H1 (cell line): ENCODE results near the gene SLC22A25. TPM values are rescaled to one million over a fixed set of nuclear protein-coding genes. Genes with fewer than 3 reads are reported as not detected.
"Not testable (repeated sequence)": the region's sequence is repeated elsewhere in the genome, so short reads cannot be mapped to it uniquely, and the experiment has no call there.

Experiments
- CTCF ChIA-PET: fragments of 300-600 bp; sonication (Branson Sonifier 250); formaldehyde crosslinking; loops from one replicate; lab custom pipeline; 2021; ENCODE audit not compliant: partially characterized antibody; lab: Charles Lee
- POLR2A ChIA-PET: fragments of 300-600 bp; sonication (Branson Sonifier 250); formaldehyde crosslinking; loops from one replicate; lab custom pipeline; 2021; ENCODE audit warnings: inconsistent platforms; ENCODE audit not compliant: partially characterized antibody; lab: Charles Lee
- DNase-seq, 2 experiments: peaks; one replicate each; pipeline versions ENCODE4 v3.0.0 to v3.0.0-alpha.2; 2010 to 2022; ENCODE audit warnings: low spot score in 2 of 2, low read depth in 1 of 2, mixed read lengths in 1 of 2
- FAIRE-seq: peaks from 2 replicates; lab custom pipeline; 2011; peaks lifted over from hg19 to GRCh38; lab: Jason Lieb, UNC
- H2AFZ ChIP-seq: 2 replicates; pipeline ENCODE4 v1.8.1; 2012; ENCODE audit warnings: low read length, inconsistent platforms
- H2AK5ac ChIP-seq: 2 replicates; pipeline ENCODE4 v1.6.1; 2013; ENCODE audit warnings: low read depth, low read length
- H2BK120ac ChIP-seq: replicated peaks from 2 replicates; pipeline ENCODE3; 2013; ENCODE audit warnings: low read depth, low read length, inconsistent platforms
- H2BK12ac ChIP-seq: 2 replicates; pipeline ENCODE4 v1.6.1; 2013; ENCODE audit warnings: low read depth, low read length
- H2BK15ac ChIP-seq: 2 replicates; pipeline ENCODE4 v1.6.1; 2013; ENCODE audit warnings: low read length
- H2BK20ac ChIP-seq: 2 replicates; pipeline ENCODE4 v1.6.1; 2013; ENCODE audit warnings: low read length
- H2BK5ac ChIP-seq: 2 replicates; pipeline ENCODE4 v1.6.1; 2013; ENCODE audit warnings: low read depth, low read length
- H3K14ac ChIP-seq: 2 replicates; pipeline ENCODE4 v1.6.1; 2013; ENCODE audit warnings: inconsistent platforms; ENCODE audit not compliant: insufficient read length
- H3K18ac ChIP-seq: 2 replicates; pipeline ENCODE4 v1.6.1; 2013; ENCODE audit warnings: low read length; ENCODE audit errors: extremely low read depth
- H3K23ac ChIP-seq: 2 replicates; pipeline ENCODE4 v1.6.1; 2013; ENCODE audit warnings: inconsistent platforms; ENCODE audit not compliant: insufficient read length
- H3K23me2 ChIP-seq: 2 replicates; pipeline ENCODE4 v1.6.1; 2013; ENCODE audit warnings: low read depth, low read length
- H3K27ac ChIP-seq: 2 replicates; pipeline ENCODE4 v1.6.1; 2011; ENCODE audit warnings: low read depth, low read length, inconsistent platforms
- H3K27me3 ChIP-seq, 4 experiments: replicated peaks in 1 of 4; 1 replicate in 1 of 4; 2 replicates in 3 of 4; pipeline versions ENCODE4 v1.6.1 to v1.8.1; 2011 to 2013; ENCODE audit warnings: low read length in 3 of 4, mild to moderate bottlenecking in 3 of 4, inconsistent platforms in 2 of 4, mixed read lengths in 2 of 4, moderate library complexity in 1 of 4; ENCODE audit not compliant: control insufficient read depth in 3 of 4, insufficient read depth in 3 of 4; ENCODE audit errors: extremely low read depth in 1 of 4
- H3K36me3 ChIP-seq, 4 experiments: 2 replicates each; pipeline versions ENCODE4 v1.6.1 to v1.8.1; 2011 to 2013; ENCODE audit warnings: mild to moderate bottlenecking in 4 of 4, low read length in 3 of 4, moderate library complexity in 2 of 4, control low read depth in 1 of 4, inconsistent platforms in 1 of 4; ENCODE audit not compliant: insufficient read depth in 4 of 4, control insufficient read depth in 2 of 4
- H3K4ac ChIP-seq: replicated peaks from 2 replicates; pipeline ENCODE3; 2013; ENCODE audit warnings: low read length, low read depth, mixed read lengths, inconsistent platforms; ENCODE audit not compliant: insufficient read length
- H3K4me1 ChIP-seq, 4 experiments: replicated peaks in 1 of 4; 1 replicate in 1 of 4; 2 replicates in 3 of 4; pipeline versions ENCODE4 v1.6.1 to v1.8.1; 2011 to 2013; ENCODE audit warnings: low read length in 3 of 4, inconsistent platforms in 2 of 4, mixed read lengths in 1 of 4; ENCODE audit not compliant: insufficient read depth in 4 of 4, control insufficient read depth in 3 of 4
- H3K4me2 ChIP-seq, 2 experiments: 2 replicates each; pipeline versions ENCODE4 v1.6.1 to v1.8.1; 2011 to 2013; ENCODE audit warnings: low read depth in 2 of 2, low read length in 2 of 2, control low read depth in 1 of 2, inconsistent platforms in 1 of 2, mild to moderate bottlenecking in 1 of 2; ENCODE audit not compliant: insufficient read depth in 1 of 2
- H3K4me3 ChIP-seq, 4 experiments: fragments of 200-600, 300-600 bp in 1 of 4; sonication (generic), shearing (Covaris generic), sonication (Bioruptor Twin) in 1 of 4; 2 replicates each; pipeline versions ENCODE4 v1.5.1 to v1.8.1; 2011 to 2016; ENCODE audit warnings: low read length in 4 of 4, low read depth in 3 of 4, control low read depth in 2 of 4, inconsistent platforms in 2 of 4, mild to moderate bottlenecking in 2 of 4, mixed read lengths in 1 of 4, moderate library complexity in 1 of 4; ENCODE audit not compliant: insufficient read depth in 2 of 4; ENCODE audit errors: extremely low read depth in 1 of 4
- H3K56ac ChIP-seq: replicated peaks from 2 replicates; pipeline ENCODE3; 2013; ENCODE audit warnings: low read depth, mild to moderate bottlenecking, mixed read lengths, low read length, inconsistent platforms; ENCODE audit not compliant: insufficient read length
- H3K79me1 ChIP-seq: 2 replicates; pipeline ENCODE4 v1.6.1; 2013; ENCODE audit warnings: low read depth, low read length, control low read depth
- H3K79me2 ChIP-seq, 2 experiments: 2 replicates each; pipeline versions ENCODE4 v1.6.1 to v1.8.1; 2012 to 2013; ENCODE audit warnings: low read length in 2 of 2, mild to moderate bottlenecking in 2 of 2, inconsistent platforms in 1 of 2; ENCODE audit not compliant: insufficient read depth in 2 of 2, control insufficient read depth in 1 of 2
- H3K9ac ChIP-seq, 4 experiments: replicated peaks in 1 of 4; 1 replicate in 1 of 4; 2 replicates in 3 of 4; pipeline versions ENCODE4 v1.6.1 to v1.8.1; 2011 to 2013; ENCODE audit warnings: low read depth in 3 of 4, low read length in 3 of 4, control low read depth in 2 of 4, mild to moderate bottlenecking in 2 of 4, moderate library complexity in 2 of 4, inconsistent platforms in 1 of 4; ENCODE audit errors: extremely low read depth in 1 of 4
- H3K9me3 ChIP-seq, 2 experiments: 2 replicates each; pipeline versions ENCODE4 v1.6.1 to v1.8.1; 2012 to 2013; ENCODE audit warnings: mild to moderate bottlenecking in 2 of 2, moderate library complexity in 2 of 2, control low read depth in 1 of 2, inconsistent platforms in 1 of 2, low read depth in 1 of 2, low read length in 1 of 2, mixed read lengths in 1 of 2; ENCODE audit not compliant: insufficient read depth in 2 of 2
- H4K20me1 ChIP-seq, 2 experiments: replicated peaks in 1 of 2; 2 replicates each; pipeline versions ENCODE3 to v1.8.1; 2011 to 2013; ENCODE audit warnings: inconsistent platforms in 2 of 2, low read length in 2 of 2, mild to moderate bottlenecking in 1 of 2; ENCODE audit not compliant: insufficient read depth in 2 of 2, control insufficient read depth in 1 of 2
- H4K5ac ChIP-seq: 2 replicates; pipeline ENCODE4 v1.6.1; 2013; ENCODE audit warnings: low read length, low read depth, mixed read lengths, inconsistent platforms; ENCODE audit not compliant: insufficient read length
- H4K8ac ChIP-seq: 2 replicates; pipeline ENCODE4 v1.8.0; 2013; ENCODE audit warnings: mild to moderate bottlenecking, moderate library complexity, low read length, inconsistent platforms; ENCODE audit not compliant: insufficient read depth; ENCODE audit errors: extremely low read depth
- H4K91ac ChIP-seq: replicated peaks from 2 replicates; pipeline ENCODE3; 2013; ENCODE audit warnings: low read length, mixed read lengths, inconsistent platforms; ENCODE audit not compliant: insufficient read length
- WGBS, 2 experiments: shearing (Covaris generic) in 1 of 2; methylation state at CpG; one replicate each; pipeline versions ENCODE4 v1.1.6 to v1.1.7; 2013 to 2015; ENCODE audit warnings: low lambda C conversion rate in 2 of 2, mixed read lengths in 2 of 2, inconsistent platforms in 1 of 2, low coverage in 1 of 2, missing lambda C conversion rate in 1 of 2; ENCODE audit not compliant: insufficient replicate concordance in 2 of 2, insufficient coverage in 1 of 2, insufficient read length in 1 of 2; ENCODE audit errors: extremely low coverage in 1 of 2, missing lambda C conversion rate in 1 of 2; 5-methylcytosine and 5-hydroxymethylcytosine counted together
- polyA plus RNA-seq, 7 experiments: library from polyadenylated mRNA; depleted of rRNA in 3 of 7; stranded (reverse) in 5 of 7; unstranded in 2 of 7; fragments of >200 nt in 5 of 7; fragments of 200-250 nt in 2 of 7; gene quantifications; 1 replicate in 5 of 7; 2 replicates in 1 of 7; 4 replicates in 1 of 7; pipeline versions ENCODE4 v1.2.1 to v1.2.3, GENCODE V29; 2011 to 2013; ENCODE audit warnings: missing spikeins in 2 of 7, mixed read lengths in 2 of 7
- total RNA-seq: library from RNA; stranded (reverse); fragmentation: NEBNext Ultra II Directional; extraction: Animal tissue kit (Norgen Biotek cat#: 25700); gene quantifications from 2 replicates; pipeline ENCODE4 v1.2.1, GENCODE V29; 2021

SLC22A25 gene
- total and polyA plus RNA-seq, 2 of the 8 experiments (the other 6 are each of a cell fraction or from before 2014, with no cell fraction given): not detected

DNA sequence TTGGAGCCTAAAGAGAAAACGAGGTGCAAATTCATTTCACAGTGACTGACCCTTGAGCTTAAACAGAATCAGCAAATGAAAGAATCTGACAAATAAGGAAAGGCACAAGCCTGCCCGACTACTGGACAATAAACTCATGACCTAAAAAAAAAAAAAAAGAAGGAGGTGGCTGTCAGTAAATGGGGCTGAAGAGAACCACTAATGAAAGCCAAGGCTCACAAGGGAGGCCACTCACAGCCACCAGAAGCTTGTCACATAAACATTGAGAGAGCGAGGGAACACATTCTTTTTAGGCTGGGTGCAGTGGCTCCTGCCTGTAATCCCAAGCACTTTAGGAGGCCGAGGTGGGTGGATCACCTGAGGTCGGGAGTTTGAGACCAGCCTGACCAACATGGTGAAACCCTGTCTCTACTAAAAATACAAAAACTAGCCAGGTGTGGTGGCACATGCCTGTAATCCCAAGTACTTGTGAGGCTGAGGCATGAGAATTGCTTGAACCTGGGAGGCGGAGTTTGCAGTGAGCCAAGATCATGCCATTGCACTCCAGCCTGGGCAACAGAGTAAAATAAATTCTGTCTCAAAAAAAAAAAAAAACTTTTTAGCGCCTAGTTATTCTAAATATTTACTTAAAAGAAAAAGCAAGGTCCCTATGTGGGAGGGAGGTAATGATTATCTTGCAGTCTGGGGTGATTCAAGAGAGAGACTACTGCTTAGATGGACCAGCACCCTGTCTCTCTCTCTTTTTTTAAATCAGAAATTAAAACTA is 4.0 kb upstream of the SLC22A25 start:
- H3K9me3 ChIP-seq, DNase-seq, H2BK5ac ChIP-seq, H2BK20ac ChIP-seq, H3K56ac ChIP-seq, H3K4me3 ChIP-seq, POLR2A ChIA-PET, H3K4ac ChIP-seq, H3K36me3 ChIP-seq, H2AK5ac ChIP-seq, H3K9ac ChIP-seq, H4K91ac ChIP-seq, H2BK12ac ChIP-seq, H3K23me2 ChIP-seq, H3K23ac ChIP-seq, H3K27me3 ChIP-seq, H3K14ac ChIP-seq, H4K20me1 ChIP-seq, H3K79me1 ChIP-seq, H3K18ac ChIP-seq, H4K5ac ChIP-seq, H2AFZ ChIP-seq, CTCF ChIA-PET, H3K79me2 ChIP-seq, H4K8ac ChIP-seq, H3K4me1 ChIP-seq, FAIRE-seq, H3K27ac ChIP-seq, H2BK15ac ChIP-seq, H2BK120ac ChIP-seq, H3K4me2 ChIP-seq: not testable (repeated sequence)
- WGBS, 2 experiments: 85% methylated on average over 6 of the region's 7 CpGs; no CpG with 5 or more reads in 1 of the 2 experiments
